ENCODE measurements around the gene KAT2A.
A peak's percentile ranks its signal among the peaks of the same experiment; 100 is the strongest.

Gene KAT2A

GRCh38 chr17:42087736-42088705 lies 33.1 kb downstream of the KAT2A start:
- Histone ChIP-seq H3K4me3 (ENCODE audit: low read depth, low read length) (no peak overlapping the region), H3K27me3 (ENCODE audit: control insufficient read depth, insufficient read depth, low read length) (no peaks in the 10 kb centered on the region), H3K9ac (ENCODE audit: low read depth, low read length) (no peak overlapping the region), H3K9me3 (ENCODE audit: control insufficient read depth, insufficient read depth, low read length) (no peaks in the 10 kb centered on the region), H3K4me1 (ENCODE audit: control insufficient read depth, insufficient read depth, low read length) (0 out of 2 replicates have a peak, but pooled peaks cover 3% of the 10 kb centered on the region), H3K36me3 (ENCODE audit: control insufficient read depth, insufficient read depth, low read length) (no peaks in the 10 kb centered on the region), H3K27ac (ENCODE audit: low read depth, low read length) (no peak overlapping the region)

GRCh38 chr17:42087042-42087701 lies 34.0 kb downstream of the KAT2A start:
- Histone ChIP-seq H3K27me3 (ENCODE audit: control insufficient read depth, insufficient read depth, low read length) (no peaks in the 10 kb centered on the region), H3K36me3 (ENCODE audit: control insufficient read depth, insufficient read depth, low read length) (no peaks in the 10 kb centered on the region), H3K9ac (ENCODE audit: low read depth, low read length) (no peak overlapping the region), H3K4me1 (ENCODE audit: control insufficient read depth, insufficient read depth, low read length) (0 out of 2 replicates have a peak, but pooled peaks cover 3% of the 10 kb centered on the region), H3K9me3 (ENCODE audit: control insufficient read depth, insufficient read depth, low read length) (no peaks in the 10 kb centered on the region), H3K4me3 (ENCODE audit: low read depth, low read length) (no peak overlapping the region), H3K27ac (ENCODE audit: low read depth, low read length) (no peak overlapping the region)

- Histone ChIP-seq H3K4me1 (ENCODE audit: control insufficient read depth, insufficient read depth, low read length) (no peaks in the 10 kb centered on the region), H3K27me3 (ENCODE audit: control insufficient read depth, insufficient read depth, low read length) (no peaks in the 10 kb centered on the region), H3K4me3 (ENCODE audit: low read depth, low read length) (no peak overlapping the region), H3K9ac (ENCODE audit: low read depth, low read length) (no peak overlapping the region), H3K9me3 (ENCODE audit: control insufficient read depth, insufficient read depth, low read length) (no peaks in the 10 kb centered on the region), H3K36me3 (ENCODE audit: control insufficient read depth, insufficient read depth, low read length) (no peaks in the 10 kb centered on the region), H3K27ac (ENCODE audit: low read depth, low read length) (no peak overlapping the region)
These were observed 39.5 kb downstream of the KAT2A start for GRCh38 chr17:42081516-42082129.

GRCh38 chr17:42079541-42079940 lies 41.6 kb downstream of the KAT2A start:
- H3K9ac ChIP-seq (ENCODE audit: low read depth, low read length) = no peak overlapping the region
- H3K27ac ChIP-seq (ENCODE audit: low read depth, low read length) = no peak overlapping the region
- H3K36me3 ChIP-seq (ENCODE audit: control insufficient read depth, insufficient read depth, low read length) = no peaks in the 10 kb centered on the region
- H3K4me3 ChIP-seq (ENCODE audit: low read depth, low read length) = no peak overlapping the region
- no peaks in the 10 kb centered on the region for H3K27me3 ChIP-seq (ENCODE audit: control insufficient read depth, insufficient read depth, low read length)
- no peaks in the 10 kb centered on the region for H3K9me3 ChIP-seq (ENCODE audit: control insufficient read depth, insufficient read depth, low read length)
- no peaks in the 10 kb centered on the region for H3K4me1 ChIP-seq (ENCODE audit: control insufficient read depth, insufficient read depth, low read length)

GRCh38 chr17:42078396-42079043 lies 42.6 kb downstream of the KAT2A start:
- Histone ChIP-seq H3K9ac (ENCODE audit: low read depth, low read length) (no peak overlapping the region), H3K27me3 (ENCODE audit: control insufficient read depth, insufficient read depth, low read length) (peaks cover under 1% of the 10 kb centered on the region; the same call in 1 of the 2 replicates), H3K36me3 (ENCODE audit: control insufficient read depth, insufficient read depth, low read length) (no peaks in the 10 kb centered on the region), H3K9me3 (ENCODE audit: control insufficient read depth, insufficient read depth, low read length) (no peaks in the 10 kb centered on the region), H3K4me1 (ENCODE audit: control insufficient read depth, insufficient read depth, low read length) (no peaks in the 10 kb centered on the region), H3K4me3 (ENCODE audit: low read depth, low read length) (no peak overlapping the region), H3K27ac (ENCODE audit: low read depth, low read length) (no peak overlapping the region)

GRCh38 chr17:42077755-42078154 lies 43.4 kb downstream of the KAT2A start:
- H3K36me3 ChIP-seq (ENCODE audit: control insufficient read depth, insufficient read depth, low read length) = no peaks in the 10 kb centered on the region
- H3K4me1 ChIP-seq (ENCODE audit: control insufficient read depth, insufficient read depth, low read length) = no peaks in the 10 kb centered on the region
- no peak overlapping the region for H3K9ac ChIP-seq (ENCODE audit: low read depth, low read length)
- H3K9me3 ChIP-seq (ENCODE audit: control insufficient read depth, insufficient read depth, low read length) = no peaks in the 10 kb centered on the region
- no peak overlapping the region for H3K4me3 ChIP-seq (ENCODE audit: low read depth, low read length)
- H3K27ac ChIP-seq (ENCODE audit: low read depth, low read length) = no peak overlapping the region
- H3K27me3 ChIP-seq (ENCODE audit: control insufficient read depth, insufficient read depth, low read length) = peaks cover 8% of the 10 kb centered on the region

- Histone ChIP-seq H3K9me3 (ENCODE audit: control insufficient read depth, insufficient read depth, low read length) (no peaks in the 10 kb centered on the region), H3K9ac (ENCODE audit: low read depth, low read length) (no peak overlapping the region), H3K27ac (ENCODE audit: low read depth, low read length) (no peak overlapping the region), H3K4me3 (ENCODE audit: low read depth, low read length) (no peak overlapping the region), H3K4me1 (ENCODE audit: control insufficient read depth, insufficient read depth, low read length) (no peaks in the 10 kb centered on the region), H3K36me3 (ENCODE audit: control insufficient read depth, insufficient read depth, low read length) (no peaks in the 10 kb centered on the region), H3K27me3 (ENCODE audit: control insufficient read depth, insufficient read depth, low read length) (peaks cover 14% of the 10 kb centered on the region)
These were observed 44.2 kb downstream of the KAT2A start for GRCh38 chr17:42076797-42077559.

GRCh38 chr17:42075789-42076188 lies 45.4 kb downstream of the KAT2A start:
- H3K4me3 ChIP-seq (ENCODE audit: low read depth, low read length) = no peak overlapping the region
- H3K9ac ChIP-seq (ENCODE audit: low read depth, low read length) = no peak overlapping the region
- H3K4me1 ChIP-seq (ENCODE audit: control insufficient read depth, insufficient read depth, low read length) = no peaks in the 10 kb centered on the region
- peaks cover 24% of the 10 kb centered on the region for H3K27me3 ChIP-seq (ENCODE audit: control insufficient read depth, insufficient read depth, low read length)
- H3K27ac ChIP-seq (ENCODE audit: low read depth, low read length) = no peak overlapping the region
- no peaks in the 10 kb centered on the region for H3K36me3 ChIP-seq (ENCODE audit: control insufficient read depth, insufficient read depth, low read length)
- H3K9me3 ChIP-seq (ENCODE audit: control insufficient read depth, insufficient read depth, low read length) = no peaks in the 10 kb centered on the region

GRCh38 chr17:42072323-42073187 lies 48.6 kb downstream of the KAT2A start:
- Histone ChIP-seq H3K4me1 (ENCODE audit: control insufficient read depth, insufficient read depth, low read length) (no peaks in the 10 kb centered on the region), H3K9me3 (ENCODE audit: control insufficient read depth, insufficient read depth, low read length) (no peaks in the 10 kb centered on the region), H3K9ac (ENCODE audit: low read depth, low read length) (no peak overlapping the region; the same call in 1 of the 2 replicates), H3K36me3 (ENCODE audit: control insufficient read depth, insufficient read depth, low read length) (no peaks in the 10 kb centered on the region), H3K27ac (ENCODE audit: low read depth, low read length) (no peak overlapping the region), H3K27me3 (ENCODE audit: control insufficient read depth, insufficient read depth, low read length) (peaks cover 24% of the 10 kb centered on the region), H3K4me3 (ENCODE audit: low read depth, low read length) (peak overlapping the region; percentile 68)

Data from HUES48 (cell line).